Measurements from ENCODE around the gene ERP27. TPM values are rescaled to one million over a fixed set of nuclear protein-coding genes. Genes with fewer than 3 reads are reported as not detected.

The ERP27 gene
- total RNA-seq, 1 donor from 2014 or later: not detected

GRCh38 chr12:14935031-14935430 is 3.3 kb downstream of the ERP27 start:
- no peak for DNase-seq

DNA sequence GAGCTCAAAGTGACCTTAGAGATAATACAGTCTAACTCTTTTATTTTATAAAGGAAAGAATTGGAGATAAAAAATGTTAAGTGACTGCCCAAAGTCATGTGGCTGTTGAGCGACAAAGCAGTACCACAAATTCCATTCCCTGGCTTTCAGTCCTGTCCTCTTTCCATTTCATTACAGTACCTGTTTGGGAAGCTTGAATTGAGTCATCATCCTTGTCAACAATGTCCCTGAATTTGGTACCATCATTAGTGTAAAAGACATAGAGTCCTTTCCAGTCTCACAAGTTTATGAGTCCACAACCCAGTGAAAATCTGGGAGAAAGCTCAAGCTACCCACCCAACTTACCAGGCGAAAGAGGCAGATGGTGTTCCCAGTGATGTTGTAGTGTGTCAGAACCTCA is 3.8 kb downstream of the ERP27 start:
- no peak for DNase-seq

GRCh38 chr12:14931791-14932560 is 6.4 kb downstream of the ERP27 start:
- no peak for DNase-seq

GRCh38 chr12:14931359-14931758 is 7.0 kb downstream of the ERP27 start:
- DNase-seq: no peak

GRCh38 chr12:14930299-14930698 is 8.0 kb downstream of the ERP27 start:
- no peak for DNase-seq

DNA sequence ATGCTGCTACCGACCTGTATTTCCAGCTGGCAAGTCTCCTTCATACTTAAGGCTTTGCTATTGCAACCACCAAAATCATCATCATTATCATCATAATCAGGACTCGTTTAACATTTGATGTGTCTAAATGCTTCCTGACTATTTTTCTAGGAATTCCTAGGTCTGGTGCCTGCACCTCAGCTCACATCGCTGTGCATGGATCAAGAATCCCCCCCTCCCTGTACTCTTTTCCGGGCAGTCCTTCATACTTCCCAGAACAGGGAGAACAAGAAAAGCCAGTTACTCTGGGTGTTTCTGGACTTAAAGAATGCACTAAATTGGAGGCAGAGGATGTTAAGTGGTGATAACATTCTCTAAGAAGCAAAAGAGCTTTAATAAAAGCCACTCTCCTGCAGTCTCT is 9.4 kb downstream of the ERP27 start:
- DNase-seq: no peak

DNA sequence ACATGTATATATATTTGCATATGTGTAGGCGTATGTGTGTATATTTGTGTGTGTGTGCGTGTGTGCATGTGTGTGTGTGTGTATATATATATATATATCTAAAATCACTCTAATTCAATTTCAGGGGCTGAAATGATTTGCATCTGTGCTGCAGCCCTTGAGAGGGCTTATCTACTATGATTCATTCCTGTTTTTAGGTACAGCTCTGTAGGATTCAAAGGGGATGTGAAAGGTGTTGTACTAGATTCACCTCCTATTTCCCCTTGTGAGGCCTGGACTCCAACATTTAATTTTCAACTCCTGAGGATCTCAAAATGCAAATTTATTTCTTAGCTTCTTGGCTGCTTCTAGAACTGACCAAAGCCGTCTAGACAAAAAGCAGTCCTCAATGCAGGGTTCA is 11.1 kb downstream of the ERP27 start:
- DNase-seq: no peak

DNA sequence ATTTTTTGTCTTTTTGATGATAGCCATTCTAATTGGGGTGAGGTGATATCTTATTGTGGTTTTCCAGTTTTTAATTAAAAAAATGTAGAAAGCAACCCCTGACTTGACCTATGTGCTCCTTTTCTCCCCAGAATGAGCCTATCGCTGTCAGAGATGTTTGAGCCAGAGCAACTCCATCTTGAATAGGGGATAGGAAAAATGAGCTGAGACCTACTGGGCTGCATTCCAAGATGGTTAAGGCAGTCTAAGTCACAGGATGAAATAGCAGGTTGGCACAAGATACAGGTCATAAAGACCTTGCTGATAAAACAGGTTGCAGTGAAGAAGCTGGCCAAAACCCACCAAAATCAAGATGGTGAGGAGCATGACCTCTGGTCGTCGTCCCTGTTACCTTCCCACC is 13.8 kb downstream of the ERP27 start:
- no peak for DNase-seq

DNA sequence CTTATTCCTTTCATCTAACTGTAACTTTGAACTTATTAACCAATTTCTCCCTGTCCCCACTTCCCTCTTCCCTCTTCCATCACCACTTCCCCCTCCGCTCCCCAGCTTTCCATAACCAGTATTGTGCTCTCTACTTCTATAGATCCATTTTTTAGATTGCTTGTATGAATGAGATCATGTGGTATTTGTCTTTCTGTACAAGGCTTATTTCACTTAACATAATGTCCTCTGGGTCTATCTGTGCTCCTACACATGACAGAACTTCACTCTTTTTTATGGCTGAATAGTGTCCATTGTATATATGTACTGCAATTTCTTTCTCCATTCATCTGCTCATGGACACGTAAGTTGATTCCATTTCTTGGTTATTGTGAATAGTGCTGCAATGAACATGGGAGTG is 14.4 kb downstream of the ERP27 start:
- DNase-seq: no peak

DNA sequence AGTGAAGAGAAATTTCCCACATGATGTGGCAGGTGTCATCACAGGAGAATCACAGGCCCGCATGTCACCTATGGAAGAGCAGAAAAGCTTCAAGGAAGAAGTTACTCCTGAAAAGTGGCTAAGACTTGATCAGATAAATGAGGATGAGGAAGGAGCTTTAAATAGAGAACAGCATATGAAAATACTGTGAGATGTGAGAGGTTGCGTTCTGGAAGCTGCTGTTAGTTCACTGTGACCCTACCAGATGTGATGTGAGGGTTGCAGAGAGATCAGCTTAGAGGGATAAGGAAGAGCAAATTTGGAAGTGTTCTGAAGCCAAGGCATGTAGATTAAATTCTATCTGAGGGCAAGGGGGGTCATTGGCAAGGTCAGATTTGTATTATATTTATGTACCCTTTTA is 17.1 kb downstream of the ERP27 start:
- DNase-seq: no peak

- DNase-seq: no peak
Measured at GRCh38 chr12:14920475-14921126, 17.7 kb downstream of the ERP27 start.

- no peak for DNase-seq
Measured at GRCh38 chr12:14919455-14919854, 18.9 kb downstream of the ERP27 start.

GRCh38 chr12:14915736-14916135 is 22.6 kb downstream of the ERP27 start:
- DNase-seq: no peak

DNA sequence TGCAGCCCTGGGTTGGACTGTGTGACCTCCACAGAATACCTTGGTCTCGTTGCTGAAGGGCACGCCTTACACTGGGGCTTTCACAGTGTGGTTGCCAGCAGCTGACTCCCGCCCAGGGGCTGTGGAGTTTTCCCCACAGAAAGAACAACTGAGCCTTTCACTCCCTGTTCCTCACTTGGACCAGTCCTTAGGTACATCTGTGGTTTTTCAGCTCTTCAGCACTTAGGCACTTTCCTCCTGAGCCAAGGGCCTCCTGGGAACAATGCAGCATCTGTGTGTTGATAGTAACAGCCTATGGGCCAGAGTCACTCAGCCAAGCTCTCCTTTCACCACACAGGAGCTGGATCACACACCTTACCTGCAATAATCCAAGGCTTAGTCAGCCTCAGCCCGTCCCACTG is 25.0 kb downstream of the ERP27 start:
- DNase-seq: no peak

- DNase-seq: no peak
Measured at GRCh38 chr12:14911131-14911530, 27.2 kb downstream of the ERP27 start.

DNA sequence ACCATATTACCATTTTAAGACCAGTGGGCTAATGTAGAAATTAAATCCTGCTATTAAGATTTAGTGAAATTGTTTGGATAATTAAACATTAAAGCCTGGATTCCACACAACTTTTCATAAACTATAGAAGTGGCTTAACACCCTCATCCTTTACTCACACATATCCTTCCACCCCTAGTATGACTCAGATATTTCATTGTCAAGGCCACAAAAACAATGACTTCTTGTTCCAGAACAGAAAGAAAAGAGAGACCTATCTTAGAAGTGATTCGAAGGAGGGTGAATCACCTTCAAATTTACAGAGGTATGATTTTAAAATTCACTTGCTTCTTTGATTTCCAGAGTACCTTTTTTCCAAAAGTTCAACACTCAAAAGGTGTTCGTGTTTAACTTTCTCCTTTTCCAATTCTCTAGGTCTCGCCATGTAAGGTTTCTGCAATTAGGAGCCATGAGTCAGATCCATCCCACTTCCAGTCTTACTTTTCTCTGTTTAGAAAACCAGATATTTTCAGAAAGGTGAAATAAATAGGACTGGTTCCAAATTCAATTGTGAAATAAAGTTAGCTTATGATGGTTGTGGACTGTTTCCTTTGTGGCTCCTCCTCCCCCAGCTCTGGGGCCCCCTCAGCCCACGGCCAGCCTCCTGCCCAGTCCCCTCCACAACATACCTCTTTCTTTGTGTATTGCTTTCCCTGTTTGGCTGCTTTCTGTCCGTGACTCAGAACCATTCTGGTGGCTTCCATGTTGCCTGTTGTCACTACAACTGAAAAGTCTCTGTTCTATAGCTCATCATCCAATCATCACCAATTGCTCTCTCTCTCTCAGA is 28.0 kb downstream of the ERP27 start:
- no peak for DNase-seq

GRCh38 chr12:14907953-14908352 is 30.4 kb downstream of the ERP27 start:
- DNase-seq: no peak

GRCh38 chr12:14906114-14906513 is 32.2 kb downstream of the ERP27 start:
- no peak for DNase-seq

GRCh38 chr12:14905269-14906004 is 32.9 kb downstream of the ERP27 start:
- DNase-seq: no peak

DNA sequence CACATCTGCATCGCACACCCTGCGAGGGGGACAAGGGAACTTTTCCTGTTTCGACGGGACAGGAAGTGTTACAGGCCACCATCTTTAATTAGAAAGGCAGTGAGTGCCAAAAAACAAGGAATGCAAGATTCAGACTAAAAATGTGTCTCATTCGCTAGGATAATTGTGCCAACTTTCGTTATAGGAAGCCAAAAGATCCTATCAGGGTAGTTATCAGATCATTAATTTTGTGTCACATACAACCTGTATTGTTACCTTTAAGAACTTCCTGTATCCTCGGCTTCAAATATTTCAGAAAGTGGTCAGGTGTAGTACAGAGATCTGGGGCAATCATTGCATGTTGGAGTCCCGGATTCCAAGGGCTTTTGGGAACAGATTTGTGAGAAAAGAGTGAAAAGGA is 33.5 kb downstream of the ERP27 start:
- DNase-seq: no peak

GRCh38 chr12:14903386-14904098 is 34.8 kb downstream of the ERP27 start:
- no peak for DNase-seq

DNA sequence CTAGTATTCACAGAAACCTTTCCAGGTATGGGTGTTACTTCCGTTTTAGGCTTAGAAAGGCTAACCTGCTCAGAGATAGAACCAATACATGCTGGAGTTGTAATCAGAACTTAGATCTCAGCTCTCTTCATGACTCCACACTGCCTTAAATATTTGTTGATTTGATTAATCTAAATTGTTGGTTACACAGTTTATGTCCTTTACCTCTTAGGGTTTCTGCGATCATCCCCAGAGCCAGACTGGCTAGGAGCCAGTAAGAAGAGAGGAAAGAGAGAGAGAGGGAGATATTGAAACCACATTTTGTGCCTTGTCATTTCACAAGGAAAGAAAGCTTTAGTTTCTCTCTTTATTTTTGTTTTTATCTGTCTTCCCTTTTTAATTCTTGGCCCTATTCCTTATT is 35.9 kb downstream of the ERP27 start:
- DNase-seq: no peak

All from occipital lobe (tissue), 2 donors.